Activated B cell treated with CpG ODN at 0.5 μM for 24 hours (primary cell): ENCODE measurements around the gene BMI1. TPM values are rescaled to one million over a fixed set of nuclear protein-coding genes. Genes with fewer than 3 reads are reported as not detected.

Experiments
- ATAC-seq: fragments of 200-7000 bp; cut with Tn5 transposase; one replicate; pipeline ENCODE4 v1.10.0; 2021; ENCODE audit warnings: low read depth, mild to moderate bottlenecking, moderate library complexity
- CTCF ChIA-PET: fragments of 350-600 bp; sonication (Branson Sonifier 250); formaldehyde crosslinking; loops from one replicate; lab custom pipeline; 2021; ENCODE audit warnings: antibody characterized with exemption; lab: Charles Lee
- POLR2A ChIA-PET: fragments of 350-600 bp; sonication (Branson Sonifier 250); formaldehyde crosslinking; loops from one replicate; lab custom pipeline; 2021; ENCODE audit warnings: antibody characterized with exemption; lab: Charles Lee
- DNase-seq: peaks from one replicate; pipeline ENCODE4 v3.0.0; 2022
- H3K27ac Mint-ChIP-seq: one replicate; pipeline ENCODE4 v1.8.0; 2020; ENCODE audit warnings: mixed read lengths
- H3K27me3 Mint-ChIP-seq: one replicate; pipeline ENCODE4 v1.8.0; 2021; ENCODE audit warnings: mixed read lengths
- H3K36me3 Mint-ChIP-seq: one replicate; pipeline ENCODE4 v1.8.0; 2021; ENCODE audit warnings: low read depth, mixed read lengths
- H3K4me1 Mint-ChIP-seq: one replicate; pipeline ENCODE4 v1.8.0; 2021; ENCODE audit warnings: mixed read lengths
- H3K4me3 Mint-ChIP-seq: one replicate; pipeline ENCODE4 v1.8.0; 2020; ENCODE audit warnings: mild to moderate bottlenecking, mixed read lengths
- H3K9me3 Mint-ChIP-seq: one replicate; pipeline ENCODE4 v1.8.0; 2020; ENCODE audit warnings: mixed read lengths
- intact Hi-C: fragments of 100-400 bp; cut with micrococcal nuclease; formaldehyde crosslinking; loops from one replicate; pipeline ENCODE4 v1.15.1; 2024
- total RNA-seq: library from RNA; stranded (reverse); gene quantifications from 2 replicates; pipeline ENCODE4 v1.2.3, GENCODE V29; 2022
- TF ChIP-seq, protein P1 (sequence below): fragments of 200-600 bp; IDR thresholded peaks from one replicate; pipeline ENCODE4 v1.8.0; 2022; ENCODE audit warnings: antibody characterized with exemption, mild to moderate bottlenecking

The BMI1 gene
- total RNA-seq, 1 donor from 2014 or later: 70.1 TPM

- TF ChIP-seq, protein P1, sequence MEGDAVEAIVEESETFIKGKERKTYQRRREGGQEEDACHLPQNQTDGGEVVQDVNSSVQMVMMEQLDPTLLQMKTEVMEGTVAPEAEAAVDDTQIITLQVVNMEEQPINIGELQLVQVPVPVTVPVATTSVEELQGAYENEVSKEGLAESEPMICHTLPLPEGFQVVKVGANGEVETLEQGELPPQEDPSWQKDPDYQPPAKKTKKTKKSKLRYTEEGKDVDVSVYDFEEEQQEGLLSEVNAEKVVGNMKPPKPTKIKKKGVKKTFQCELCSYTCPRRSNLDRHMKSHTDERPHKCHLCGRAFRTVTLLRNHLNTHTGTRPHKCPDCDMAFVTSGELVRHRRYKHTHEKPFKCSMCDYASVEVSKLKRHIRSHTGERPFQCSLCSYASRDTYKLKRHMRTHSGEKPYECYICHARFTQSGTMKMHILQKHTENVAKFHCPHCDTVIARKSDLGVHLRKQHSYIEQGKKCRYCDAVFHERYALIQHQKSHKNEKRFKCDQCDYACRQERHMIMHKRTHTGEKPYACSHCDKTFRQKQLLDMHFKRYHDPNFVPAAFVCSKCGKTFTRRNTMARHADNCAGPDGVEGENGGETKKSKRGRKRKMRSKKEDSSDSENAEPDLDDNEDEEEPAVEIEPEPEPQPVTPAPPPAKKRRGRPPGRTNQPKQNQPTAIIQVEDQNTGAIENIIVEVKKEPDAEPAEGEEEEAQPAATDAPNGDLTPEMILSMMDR: no peak
- Mint-ChIP-seq H3K4me1 (peaks cover 26% of the 10 kb centered on the region), H3K27me3 (peaks cover 49% of the 10 kb centered on the region), H3K36me3 (peaks cover 2% of the 10 kb centered on the region), H3K4me3 (no peak overlapping the region), H3K27ac (peak overlapping the region; percentile 46), H3K9me3 (peaks cover 3% of the 10 kb centered on the region)
- DNase-seq: no peak
- no peak for ATAC-seq
- ChIA-PET CTCF (interaction anchor here (0.5 to 2.3 kb wide), 6 partner anchors 28 to 825 kb away, joined by 3 to 8 read pairs (median 4); no protein-coding TSS in a partner anchor), POLR2A (interaction anchor here (1.0 to 2.0 kb wide), 3 partner anchors 34 to 115 kb away, joined by 3 to 5 read pairs (median 3); no protein-coding TSS in a partner anchor)
- intact Hi-C loops: loop anchor here (1.0 to 5.0 kb wide), 5 partner anchors 21 to 826 kb away; partner anchors contain the start of gene PIP4K2A
Measured at GRCh38 chr10:22343731-22344130, 22.8 kb downstream of the BMI1 start.

GRCh38 chr10:22344249-22344648, 23.4 kb downstream of the BMI1 start:
- H3K4me1 Mint-ChIP-seq: peaks cover 26% of the 10 kb centered on the region
- intact Hi-C loops: loop anchor here (1.0 to 5.0 kb wide), 4 partner anchors 21 to 645 kb away; partner anchors contain the start of gene PIP4K2A
- TF ChIP-seq, protein P1: no peak
- peaks cover 3% of the 10 kb centered on the region for H3K9me3 Mint-ChIP-seq
- DNase-seq: no peak
- POLR2A ChIA-PET: interaction anchor here (0.8 to 2.0 kb wide), 5 partner anchors 19 to 115 kb away, joined by 3 to 5 read pairs (median 3); no protein-coding TSS in a partner anchor
- peak overlapping the region; percentile 46 for H3K27ac Mint-ChIP-seq
- H3K36me3 Mint-ChIP-seq: peaks cover 2% of the 10 kb centered on the region
- CTCF ChIA-PET: interaction anchor here (0.7 to 2.3 kb wide), 5 partner anchors 29 to 645 kb away, joined by 3 to 8 read pairs (median 3); no protein-coding TSS in a partner anchor
- ATAC-seq: no peak
- H3K4me3 Mint-ChIP-seq: peak overlapping the region; percentile 28
- H3K27me3 Mint-ChIP-seq: peaks cover 46% of the 10 kb centered on the region

DNA sequence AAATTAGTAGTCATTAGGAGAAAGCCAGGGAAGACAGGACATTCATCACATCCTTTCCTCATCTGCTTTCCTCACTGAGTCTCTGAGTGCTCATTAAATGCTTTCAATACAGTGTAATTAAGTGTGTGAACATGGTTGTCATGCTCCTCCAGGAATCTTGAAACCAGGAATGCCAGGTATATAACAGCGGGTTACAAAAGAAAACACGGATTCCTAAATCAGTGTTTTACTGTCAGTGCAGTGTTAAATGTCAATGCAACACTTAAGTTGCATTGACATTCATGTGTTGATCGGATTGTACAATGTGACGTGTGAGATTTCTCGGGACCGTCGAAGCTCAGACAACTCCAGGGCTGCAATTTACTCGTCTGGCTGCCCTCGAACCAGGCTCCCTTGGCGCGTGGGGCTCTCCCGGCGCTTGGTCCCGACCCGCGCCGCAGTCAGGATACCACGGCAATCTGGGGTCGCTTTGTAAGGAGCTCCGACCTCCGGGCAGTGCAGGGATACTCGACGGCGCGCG, 23.9 kb downstream of the BMI1 start:
- H3K27me3 Mint-ChIP-seq: peaks cover 46% of the 10 kb centered on the region
- intact Hi-C loops: loop anchor here (1.0 to 5.0 kb wide), 4 partner anchors 20 to 644 kb away; partner anchors contain the start of gene PIP4K2A
- peaks cover 24% of the 10 kb centered on the region for H3K4me1 Mint-ChIP-seq
- ChIA-PET POLR2A (interaction anchor here (0.6 to 2.0 kb wide), 5 partner anchors 20 to 116 kb away, joined by 3 to 5 read pairs (median 3); no protein-coding TSS in a partner anchor), CTCF (interaction anchor here (1.1 to 2.3 kb wide), 4 partner anchors 29 to 849 kb away, joined by 3 to 8 read pairs (median 3); no protein-coding TSS in a partner anchor)
- H3K27ac Mint-ChIP-seq: peak overlapping the region; percentile 50
- peaks cover 2% of the 10 kb centered on the region for H3K36me3 Mint-ChIP-seq
- TF ChIP-seq, protein P1: no peak
- ATAC-seq (no peak), DNase-seq (no peak)
- peak overlapping the region; percentile 52 for H3K4me3 Mint-ChIP-seq
- peaks cover 3% of the 10 kb centered on the region for H3K9me3 Mint-ChIP-seq

GRCh38 chr10:22345301-22346095, 24.6 kb downstream of the BMI1 start, which contains the start of gene SPAG6:
Gene SPAG6 (plus strand): TSS chr10:22345496. CDS start chr10:22345612, 116 bp downstream.
- H3K27me3 Mint-ChIP-seq: peaks cover 44% of the 10 kb centered on the region
- peak within 1 kb of the TSS; percentile 50 for H3K27ac Mint-ChIP-seq
- TF ChIP-seq, protein P1: no peak
- peaks cover 19% of the 10 kb centered on the region for H3K4me1 Mint-ChIP-seq
- DNase-seq (peak; percentile 50), ATAC-seq (peak; percentile 15)
- peaks cover 3% of the 10 kb centered on the region for H3K9me3 Mint-ChIP-seq
- intact Hi-C loops: loop anchor here (2.0 kb wide), 2 partner anchors 19 to 643 kb away; no protein-coding TSS in a partner anchor
- peak within 1 kb of the TSS; percentile 52 for H3K4me3 Mint-ChIP-seq
- ChIA-PET CTCF (interaction anchor here (1.1 to 2.3 kb wide), 2 partner anchors 644 to 849 kb away, joined by 3 to 8 read pairs; no protein-coding TSS in a partner anchor), POLR2A (interaction anchor here (0.5 to 1.4 kb wide), 4 partner anchors 70 to 359 kb away, joined by 3 to 4 read pairs (median 3); no protein-coding TSS in a partner anchor)
- no peaks in the 10 kb centered on the region for H3K36me3 Mint-ChIP-seq
